ENCODE results near the gene ZNF646. TPM values are rescaled to one million over a fixed set of nuclear protein-coding genes. Genes with fewer than 3 reads are reported as not detected.

ZNF646 gene
- total and polyA plus RNA-seq, 4 donors: 0.89 to 9.6 (median 4.0) TPM

GRCh38 chr16:31131416-31131815, 57.2 kb downstream of the ZNF646 start:
- DNase-seq (ENCODE audit: low spot score): no peak
- Histone ChIP-seq H3K4me1 (ENCODE audit: control insufficient read depth in 4 of 4, insufficient read depth in 4 of 4, low read length in 3 of 4) (peaks cover 0 to 18% (median 5%) of the 10 kb centered on the region in 4 donors), H3K27ac (ENCODE audit: low read depth in 1 of 2, low read length in 2 of 2) (no peak overlapping the region), H3K36me3 (ENCODE audit: control insufficient read depth in 4 of 4, insufficient read depth in 3 of 4, low read depth in 1 of 4, low read length in 3 of 4) (peaks cover 8 to 40% (median 13%) of the 10 kb centered on the region in 4 donors), H3K9ac (ENCODE audit: low read depth in 1 of 2, low read length in 2 of 2) (no peak overlapping the region), H3K27me3 (ENCODE audit: control insufficient read depth in 4 of 4, insufficient read depth in 4 of 4, low read length in 3 of 4) (no peaks in the 10 kb centered on the region), H3K4me3 (ENCODE audit: low read depth in 1 of 3, low read length in 3 of 3) (no peak overlapping the region), H3K9me3 (ENCODE audit: control insufficient read depth in 4 of 4, low read length in 3 of 4) (no peaks in the 10 kb centered on the region)
- no peak for TF ChIP-seq GABPA (IDR thresholded peaks at IDR 0.05 in 1 of 2, conservative IDR thresholded peaks at IDR 0.05 in 1 of 2)
- TF ChIP-seq REST (IDR thresholded peaks at IDR 0.05): no peak
- no peak for TF ChIP-seq NR2F2 (IDR thresholded peaks at IDR 0.05)
- TF ChIP-seq HNF4G (IDR thresholded peaks at IDR 0.05): no peak
- WGBS: 88% methylated on average over 11 of the region's 11 CpGs

- Histone ChIP-seq H3K9me3 (ENCODE audit: control insufficient read depth in 4 of 4, low read length in 3 of 4) (no peaks in the 10 kb centered on the region), H3K27ac (ENCODE audit: low read depth in 1 of 2, low read length in 2 of 2) (no peak overlapping the region), H3K4me1 (ENCODE audit: control insufficient read depth in 4 of 4, insufficient read depth in 4 of 4, low read length in 3 of 4) (peaks cover 0 to 18% (median 5%) of the 10 kb centered on the region in 4 donors), H3K9ac (ENCODE audit: low read depth in 1 of 2, low read length in 2 of 2) (no peak overlapping the region), H3K4me3 (ENCODE audit: low read depth in 1 of 3, low read length in 3 of 3) (no peak overlapping the region), H3K27me3 (ENCODE audit: control insufficient read depth in 4 of 4, insufficient read depth in 4 of 4, low read length in 3 of 4) (no peaks in the 10 kb centered on the region), H3K36me3 (ENCODE audit: control insufficient read depth in 4 of 4, insufficient read depth in 3 of 4, low read depth in 1 of 4, low read length in 3 of 4) (peaks cover 8 to 40% (median 13%) of the 10 kb centered on the region in 4 donors)
- no peak for DNase-seq (ENCODE audit: low spot score)
- WGBS: 89% methylated on average over 5 of the region's 5 CpGs
- TF ChIP-seq GABPA (IDR thresholded peaks at IDR 0.05 in 1 of 2, conservative IDR thresholded peaks at IDR 0.05 in 1 of 2) (no peak), TAF1 (conservative IDR thresholded peaks at IDR 0.05) (no peak), CTCF (IDR thresholded peaks at IDR 0.05; ENCODE audit: low read depth, low read length, missing input control) (no peak), SP1 (IDR thresholded peaks at IDR 0.05) (no peak), HNF4G (IDR thresholded peaks at IDR 0.05) (no peak), EGR1 (IDR thresholded peaks at IDR 0.05; ENCODE audit: low read depth in 2 of 2) (no peak), HNF4A (conservative IDR thresholded peaks at IDR 0.05) (no peak), FOXA2 (IDR thresholded peaks at IDR 0.05) (no peak), ZBTB33 (IDR thresholded peaks at IDR 0.05) (no peak), NR2F2 (IDR thresholded peaks at IDR 0.05) (no peak), JUND (IDR thresholded peaks at IDR 0.05) (no peak), MAX (IDR thresholded peaks at IDR 0.05) (no peak), YY1 (IDR thresholded peaks at IDR 0.05) (no peak), RAD21 (IDR thresholded peaks at IDR 0.05) (no peak), ATF3 (IDR thresholded peaks at IDR 0.05) (no peak)
Measured at GRCh38 chr16:31131841-31132271, 57.6 kb downstream of the ZNF646 start.

Data from liver (tissue), 9 donors.